GM18502 (cell line): ENCODE results near the gene PLEKHD1.
"Not testable (repeated sequence)": the region's sequence is repeated elsewhere in the genome, so short reads cannot be mapped to it uniquely, and the experiment has no call there.

Experiments
- ATAC-seq: cut with Tn5 transposase; IDR thresholded peaks from one replicate; pipeline ENCODE4 v1.9.1; 2021; ENCODE audit warnings: mild to moderate bottlenecking; ENCODE audit not compliant: unreplicated experiment, poor library complexity

PLEKHD1 gene

GRCh38 chr14:69480136-69480535 lies 4.4 kb upstream of the PLEKHD1 start:
- no peak for ATAC-seq

GRCh38 chr14:69481815-69482568 lies 2.5 kb upstream of the PLEKHD1 start:
- peak; percentile 91 for ATAC-seq

- ATAC-seq, result no peak
Measured at GRCh38 chr14:69483765-69484443, 624 bp upstream of the PLEKHD1 start.

- ATAC-seq, result no peak
Measured at GRCh38 chr14:69485315-69485660, 760 bp downstream of the PLEKHD1 start.

- no peak for ATAC-seq
Measured at GRCh38 chr14:69485701-69486100, 1.2 kb downstream of the PLEKHD1 start.

- no peak for ATAC-seq
Measured at GRCh38 chr14:69487226-69487625, 2.7 kb downstream of the PLEKHD1 start.

- ATAC-seq, result no peak
Measured at GRCh38 chr14:69487771-69488170, 3.2 kb downstream of the PLEKHD1 start.

- no peak for ATAC-seq
Measured at GRCh38 chr14:69489495-69489894, 5.0 kb downstream of the PLEKHD1 start.

GRCh38 chr14:69490219-69490918 lies 5.8 kb downstream of the PLEKHD1 start:
- no peak for ATAC-seq

- no peak for ATAC-seq
Measured at GRCh38 chr14:69491193-69491592, 6.7 kb downstream of the PLEKHD1 start.

GRCh38 chr14:69493038-69493437 lies 8.5 kb downstream of the PLEKHD1 start:
- no peak for ATAC-seq

- no peak for ATAC-seq
Measured at GRCh38 chr14:69493791-69494190, 9.3 kb downstream of the PLEKHD1 start.

GRCh38 chr14:69495341-69495921 lies 10.9 kb downstream of the PLEKHD1 start:
- ATAC-seq, result no peak

- ATAC-seq, result not testable (repeated sequence)
Measured at GRCh38 chr14:69497866-69498265, 13.3 kb downstream of the PLEKHD1 start.

- ATAC-seq, result not testable (repeated sequence)
Measured at GRCh38 chr14:69498286-69498685, 13.8 kb downstream of the PLEKHD1 start.

GRCh38 chr14:69499436-69499835 lies 14.9 kb downstream of the PLEKHD1 start:
- ATAC-seq, result no peak

GRCh38 chr14:69500096-69500495 lies 15.6 kb downstream of the PLEKHD1 start:
- no peak for ATAC-seq

GRCh38 chr14:69500736-69501135 lies 16.2 kb downstream of the PLEKHD1 start:
- ATAC-seq, result no peak

- ATAC-seq, result no peak
Measured at GRCh38 chr14:69501423-69501838, 16.9 kb downstream of the PLEKHD1 start.

GRCh38 chr14:69504775-69505174 lies 20.2 kb downstream of the PLEKHD1 start:
- no peak for ATAC-seq
